Neural progenitor cell (in vitro differentiated cells): ENCODE results near the gene PBX4.

ENCODE experiments used
- EZH2 ChIP-seq: fragments of 200-600 bp; sonication (generic); IDR thresholded peaks from 2 replicates; pipeline ENCODE4 v1.6.1; 2017; ENCODE audit warnings: antibody characterized with exemption, mild to moderate bottlenecking, moderate library complexity
- TF ChIP-seq, protein P1 (sequence below): fragments of 200-600 bp; sonication (generic); IDR thresholded peaks from 2 replicates; pipeline ENCODE4 v1.5.1; 2017; ENCODE audit warnings: antibody characterized with exemption, mild to moderate bottlenecking

DNA sequence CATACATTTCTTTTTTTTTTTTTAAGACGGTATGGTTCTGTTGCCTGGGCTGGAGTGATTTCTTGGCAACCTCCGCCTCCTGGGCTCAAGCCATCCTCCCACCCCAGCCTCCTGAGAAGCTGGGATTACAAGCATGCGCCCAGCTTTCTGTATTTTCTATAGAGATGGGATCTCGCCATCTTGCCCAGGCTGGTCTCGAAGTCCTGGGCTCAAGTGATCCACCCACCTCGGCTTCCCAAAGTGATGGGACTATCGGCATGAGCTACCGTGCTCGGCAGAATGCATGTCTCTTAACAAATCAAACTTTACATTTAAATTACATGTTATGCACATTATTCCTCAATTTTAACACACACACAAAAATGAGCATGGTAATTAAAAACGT lies 101.3 kb downstream of the PBX4 start:
- TF ChIP-seq EZH2: no peak
- TF ChIP-seq, protein P1, sequence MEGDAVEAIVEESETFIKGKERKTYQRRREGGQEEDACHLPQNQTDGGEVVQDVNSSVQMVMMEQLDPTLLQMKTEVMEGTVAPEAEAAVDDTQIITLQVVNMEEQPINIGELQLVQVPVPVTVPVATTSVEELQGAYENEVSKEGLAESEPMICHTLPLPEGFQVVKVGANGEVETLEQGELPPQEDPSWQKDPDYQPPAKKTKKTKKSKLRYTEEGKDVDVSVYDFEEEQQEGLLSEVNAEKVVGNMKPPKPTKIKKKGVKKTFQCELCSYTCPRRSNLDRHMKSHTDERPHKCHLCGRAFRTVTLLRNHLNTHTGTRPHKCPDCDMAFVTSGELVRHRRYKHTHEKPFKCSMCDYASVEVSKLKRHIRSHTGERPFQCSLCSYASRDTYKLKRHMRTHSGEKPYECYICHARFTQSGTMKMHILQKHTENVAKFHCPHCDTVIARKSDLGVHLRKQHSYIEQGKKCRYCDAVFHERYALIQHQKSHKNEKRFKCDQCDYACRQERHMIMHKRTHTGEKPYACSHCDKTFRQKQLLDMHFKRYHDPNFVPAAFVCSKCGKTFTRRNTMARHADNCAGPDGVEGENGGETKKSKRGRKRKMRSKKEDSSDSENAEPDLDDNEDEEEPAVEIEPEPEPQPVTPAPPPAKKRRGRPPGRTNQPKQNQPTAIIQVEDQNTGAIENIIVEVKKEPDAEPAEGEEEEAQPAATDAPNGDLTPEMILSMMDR: no peak
